Caco-2 (cell line): ENCODE results near the gene SNX27. TPM values are rescaled to one million over a fixed set of nuclear protein-coding genes. Genes with fewer than 3 reads are reported as not detected.
"Not testable (repeated sequence)": the region's sequence is repeated elsewhere in the genome, so short reads cannot be mapped to it uniquely, and the experiment has no call there.

ENCODE experiments used
- BruUV-seq: library from RNA; stranded (reverse); fragments of 400-500 nt; replicated peaks from 2 replicates; lab custom pipeline; 2021; lab: Mats Ljungman, UMichigan
- CTCF ChIA-PET: fragments of 300-600 bp; sonication (Branson Sonifier 250); formaldehyde crosslinking; loops from one replicate; lab custom pipeline; 2022; ENCODE audit warnings: antibody characterized with exemption; lab: Charles Lee
- POLR2A ChIA-PET: fragments of 300-600 bp; sonication (Branson Sonifier 250); formaldehyde crosslinking; loops from one replicate; lab custom pipeline; 2022; ENCODE audit warnings: antibody characterized with exemption; lab: Charles Lee
- DNase-seq, 2 experiments: peaks; one replicate each; pipeline versions ENCODE4 v3.0.0 to v3.0.0-alpha.2; 2020 to 2022
- H3K27me3 ChIP-seq: replicated peaks from 2 replicates; pipeline ENCODE4 v1.6.0; 2011; ENCODE audit warnings: low read length; ENCODE audit not compliant: control insufficient read depth, insufficient read depth
- H3K36me3 ChIP-seq: 2 replicates; pipeline ENCODE4 v1.5.1; 2011; ENCODE audit warnings: low read length; ENCODE audit not compliant: control insufficient read depth, insufficient read depth
- H3K4me1 ChIP-seq: fragments of 250-450 bp; sonication (Bioruptor Pico); 2 replicates; pipeline ENCODE4 v1.5.1; 2020; ENCODE audit warnings: mild to moderate bottlenecking
- H3K4me3 ChIP-seq: 2 replicates; pipeline ENCODE4 v1.5.1; 2011; ENCODE audit warnings: low read depth, mild to moderate bottlenecking, control low read depth, low read length
- H3K9me3 ChIP-seq: fragments of 250-450 bp; sonication (Bioruptor Pico); 2 replicates; pipeline ENCODE4 v1.5.1; 2020; ENCODE audit warnings: mild to moderate bottlenecking, moderate library complexity
- H3K27ac Mint-ChIP-seq: one replicate; pipeline ENCODE4 v1.8.0; 2022; ENCODE audit warnings: mixed read lengths; ENCODE audit not compliant: unreplicated experiment
- H3K27me3 Mint-ChIP-seq: one replicate; pipeline ENCODE4 v1.8.0; 2022; ENCODE audit warnings: mixed read lengths; ENCODE audit not compliant: insufficient read depth, unreplicated experiment
- H3K36me3 Mint-ChIP-seq: one replicate; pipeline ENCODE4 v1.8.0; 2022; ENCODE audit warnings: mild to moderate bottlenecking, mixed read lengths; ENCODE audit not compliant: insufficient read depth, unreplicated experiment
- H3K4me1 Mint-ChIP-seq: one replicate; pipeline ENCODE4 v1.8.0; 2022; ENCODE audit warnings: low read depth, mixed read lengths; ENCODE audit not compliant: unreplicated experiment
- H3K4me3 Mint-ChIP-seq: one replicate; pipeline ENCODE4 v1.8.0; 2022; ENCODE audit warnings: mild to moderate bottlenecking, moderate library complexity, mixed read lengths; ENCODE audit not compliant: unreplicated experiment
- H3K9me3 Mint-ChIP-seq: one replicate; pipeline ENCODE4 v1.8.0; 2022; ENCODE audit warnings: mixed read lengths; ENCODE audit not compliant: unreplicated experiment
- intact Hi-C: fragments of 100-400 bp; cut with micrococcal nuclease; formaldehyde crosslinking; loops from one replicate; pipeline ENCODE4 v1.10.0; 2022; ENCODE audit not compliant: unreplicated experiment
- total RNA-seq: library from RNA; stranded (reverse); gene quantifications from 2 replicates; pipeline ENCODE4 v1.2.3, GENCODE V29; 2022
- TF ChIP-seq, protein P1 (sequence below), 2 experiments: fragments of 200-600 bp in 1 of 2; IDR thresholded peaks; 1 replicate in 1 of 2; 2 replicates in 1 of 2; pipeline versions ENCODE4 v1.5.1 to v1.8.0; 2011 to 2022; ENCODE audit warnings: antibody characterized with exemption in 1 of 2, control low read depth in 1 of 2, inconsistent platforms in 1 of 2, low read depth in 1 of 2, low read length in 1 of 2, mild to moderate bottlenecking in 1 of 2, moderate library complexity in 1 of 2; ENCODE audit not compliant: insufficient read depth in 1 of 2, severe bottlenecking in 1 of 2, unreplicated experiment in 1 of 2

Gene SNX27
- total RNA-seq, 1 experiment from 2014 or later = 47.2 TPM

DNA sequence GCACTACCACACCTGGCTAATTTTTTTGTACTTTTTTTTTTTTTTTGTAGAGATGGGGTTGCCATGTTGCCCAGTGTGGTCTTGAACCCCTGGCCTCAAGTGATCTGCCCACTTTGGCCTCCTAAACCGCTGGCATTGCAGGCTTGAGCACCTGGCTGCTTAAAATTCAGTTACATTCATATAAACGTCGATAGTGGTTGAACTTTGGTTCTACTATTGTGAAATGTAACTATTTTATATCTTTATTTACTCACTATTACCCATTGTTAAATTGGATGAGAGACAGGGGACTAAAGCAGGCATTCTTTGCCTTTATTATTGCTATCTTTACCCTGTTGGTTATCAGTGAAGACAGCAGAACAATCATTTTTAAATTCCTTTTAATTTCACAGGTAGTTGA, 6.2 kb downstream of the SNX27 start:
- Histone ChIP-seq H3K4me3 (no peak overlapping the region), H3K4me1 (peaks cover 24% of the 10 kb centered on the region), H3K9me3 (no peaks in the 10 kb centered on the region), H3K36me3 (no peaks in the 10 kb centered on the region; the same call in 1 of the 2 replicates), H3K27me3 (no peaks in the 10 kb centered on the region)
- TF ChIP-seq, protein P1, sequence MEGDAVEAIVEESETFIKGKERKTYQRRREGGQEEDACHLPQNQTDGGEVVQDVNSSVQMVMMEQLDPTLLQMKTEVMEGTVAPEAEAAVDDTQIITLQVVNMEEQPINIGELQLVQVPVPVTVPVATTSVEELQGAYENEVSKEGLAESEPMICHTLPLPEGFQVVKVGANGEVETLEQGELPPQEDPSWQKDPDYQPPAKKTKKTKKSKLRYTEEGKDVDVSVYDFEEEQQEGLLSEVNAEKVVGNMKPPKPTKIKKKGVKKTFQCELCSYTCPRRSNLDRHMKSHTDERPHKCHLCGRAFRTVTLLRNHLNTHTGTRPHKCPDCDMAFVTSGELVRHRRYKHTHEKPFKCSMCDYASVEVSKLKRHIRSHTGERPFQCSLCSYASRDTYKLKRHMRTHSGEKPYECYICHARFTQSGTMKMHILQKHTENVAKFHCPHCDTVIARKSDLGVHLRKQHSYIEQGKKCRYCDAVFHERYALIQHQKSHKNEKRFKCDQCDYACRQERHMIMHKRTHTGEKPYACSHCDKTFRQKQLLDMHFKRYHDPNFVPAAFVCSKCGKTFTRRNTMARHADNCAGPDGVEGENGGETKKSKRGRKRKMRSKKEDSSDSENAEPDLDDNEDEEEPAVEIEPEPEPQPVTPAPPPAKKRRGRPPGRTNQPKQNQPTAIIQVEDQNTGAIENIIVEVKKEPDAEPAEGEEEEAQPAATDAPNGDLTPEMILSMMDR (IDR thresholded peaks at IDR 0.05; ENCODE audit: insufficient read depth in 1 of 2, low read depth in 1 of 2, low read length in 1 of 2, severe bottlenecking in 1 of 2, unreplicated experiment in 1 of 2) = no peak
- ChIA-PET POLR2A (no interaction called here), CTCF (no interaction called here)
- no TSS peak for BruUV-seq
- peaks cover 13% of the 10 kb centered on the region for H3K36me3 Mint-ChIP-seq
- H3K9me3 Mint-ChIP-seq = no peaks in the 10 kb centered on the region
- no peaks in the 10 kb centered on the region for H3K27me3 Mint-ChIP-seq
- intact Hi-C loops = no loop called here
- no peak overlapping the region for H3K27ac Mint-ChIP-seq
- H3K4me1 Mint-ChIP-seq = peaks cover 42% of the 10 kb centered on the region
- no peak for DNase-seq
- H3K4me3 Mint-ChIP-seq = no peak overlapping the region

DNA sequence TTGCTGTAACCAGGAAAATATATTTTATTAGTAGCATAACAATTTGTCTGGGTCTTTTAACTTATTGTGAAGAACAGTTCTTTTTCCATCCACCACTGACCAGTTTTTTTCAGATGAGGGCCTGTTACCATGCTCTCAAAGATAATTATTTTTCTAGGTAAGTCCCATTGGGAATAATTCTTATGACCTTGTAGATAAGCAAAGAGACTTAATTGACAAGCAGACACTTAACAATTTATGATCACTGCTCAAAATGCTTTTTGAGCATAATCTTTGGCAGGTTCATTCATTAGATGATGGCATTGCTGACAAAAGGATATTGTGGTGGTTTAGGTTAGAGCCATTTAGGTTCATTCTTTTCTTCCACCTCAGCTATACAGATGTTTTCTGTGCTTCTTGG, 6.6 kb downstream of the SNX27 start:
- DNase-seq = no peak
- H3K4me3 ChIP-seq = no peak overlapping the region
- Mint-ChIP-seq H3K4me3 (no peak overlapping the region), H3K4me1 (peaks cover 37% of the 10 kb centered on the region), H3K36me3 (peaks cover 8% of the 10 kb centered on the region), H3K27ac (no peak overlapping the region), H3K27me3 (no peaks in the 10 kb centered on the region), H3K9me3 (no peaks in the 10 kb centered on the region)
- peaks cover 24% of the 10 kb centered on the region for H3K4me1 ChIP-seq
- H3K27me3 ChIP-seq = no peaks in the 10 kb centered on the region
- ChIA-PET CTCF (interaction anchor here (2.0 kb wide), 1 partner anchor 25 kb away, joined by 6 read pairs; no protein-coding TSS in a partner anchor), POLR2A (no interaction called here)
- intact Hi-C loops = no loop called here
- no TSS peak for BruUV-seq
- no peaks in the 10 kb centered on the region for H3K9me3 ChIP-seq
- no peaks in the 10 kb centered on the region; the same call in 1 of the 2 replicates for H3K36me3 ChIP-seq
- TF ChIP-seq, protein P1 (IDR thresholded peaks at IDR 0.05; ENCODE audit: insufficient read depth in 1 of 2, low read depth in 1 of 2, low read length in 1 of 2, severe bottlenecking in 1 of 2, unreplicated experiment in 1 of 2) = no peak

DNA sequence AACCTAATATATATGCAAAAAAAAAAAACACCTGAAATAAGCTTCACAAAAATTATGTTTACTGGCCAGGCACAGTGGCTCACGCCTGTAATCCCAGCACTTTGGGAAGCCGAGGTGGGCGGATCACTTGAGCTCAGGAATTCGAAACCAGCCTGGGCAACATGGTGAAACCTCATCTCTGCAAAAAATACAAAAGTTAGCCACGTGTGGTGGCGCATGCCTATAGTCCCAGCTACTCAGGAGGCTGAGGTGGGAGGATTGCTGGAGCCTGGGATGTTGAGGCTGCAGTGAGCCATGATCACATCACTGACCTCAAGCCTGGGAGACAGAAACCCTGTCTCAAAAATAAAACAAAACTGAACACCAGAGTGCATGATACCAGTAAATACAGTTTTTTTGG, 7.1 kb downstream of the SNX27 start:
- H3K4me3 ChIP-seq, DNase-seq, intact Hi-C loops, BruUV-seq, H3K36me3 Mint-ChIP-seq, H3K9me3 Mint-ChIP-seq, H3K9me3 ChIP-seq, POLR2A ChIA-PET, H3K36me3 ChIP-seq, H3K27ac Mint-ChIP-seq, H3K27me3 ChIP-seq, H3K27me3 Mint-ChIP-seq, H3K4me3 Mint-ChIP-seq: not testable (repeated sequence)
- H3K4me1 ChIP-seq = peaks cover 24% of the 10 kb centered on the region
- CTCF ChIA-PET = interaction anchor here (2.0 kb wide), 1 partner anchor 26 kb away, joined by 6 read pairs; no protein-coding TSS in a partner anchor
- peaks cover 32% of the 10 kb centered on the region for H3K4me1 Mint-ChIP-seq
